ENCODE results near the gene DMBT1.
"Not testable (repeated sequence)": the region's sequence is repeated elsewhere in the genome, so short reads cannot be mapped to it uniquely, and the experiment has no call there.

The DMBT1 gene

GRCh38 chr10:122570920-122571319, 10.4 kb downstream of the DMBT1 start:
- no peak overlapping the region for H3K4me3 ChIP-seq (ENCODE audit: low read length)
- no peak for DNase-seq (ENCODE audit: low read depth, low spot score)

- H3K4me3 ChIP-seq (ENCODE audit: low read length): no peak overlapping the region
- DNase-seq (ENCODE audit: low read depth, low spot score): no peak
These were observed 11.3 kb downstream of the DMBT1 start for GRCh38 chr10:122571892-122572291.

GRCh38 chr10:122575776-122576175, 15.2 kb downstream of the DMBT1 start:
- DNase-seq (ENCODE audit: low read depth, low spot score): no peak
- H3K4me3 ChIP-seq (ENCODE audit: low read length): no peak overlapping the region

- no peak overlapping the region for H3K4me3 ChIP-seq (ENCODE audit: low read length)
- no peak for DNase-seq (ENCODE audit: low read depth, low spot score)
These were observed 15.7 kb downstream of the DMBT1 start for GRCh38 chr10:122576291-122576690.

DNA sequence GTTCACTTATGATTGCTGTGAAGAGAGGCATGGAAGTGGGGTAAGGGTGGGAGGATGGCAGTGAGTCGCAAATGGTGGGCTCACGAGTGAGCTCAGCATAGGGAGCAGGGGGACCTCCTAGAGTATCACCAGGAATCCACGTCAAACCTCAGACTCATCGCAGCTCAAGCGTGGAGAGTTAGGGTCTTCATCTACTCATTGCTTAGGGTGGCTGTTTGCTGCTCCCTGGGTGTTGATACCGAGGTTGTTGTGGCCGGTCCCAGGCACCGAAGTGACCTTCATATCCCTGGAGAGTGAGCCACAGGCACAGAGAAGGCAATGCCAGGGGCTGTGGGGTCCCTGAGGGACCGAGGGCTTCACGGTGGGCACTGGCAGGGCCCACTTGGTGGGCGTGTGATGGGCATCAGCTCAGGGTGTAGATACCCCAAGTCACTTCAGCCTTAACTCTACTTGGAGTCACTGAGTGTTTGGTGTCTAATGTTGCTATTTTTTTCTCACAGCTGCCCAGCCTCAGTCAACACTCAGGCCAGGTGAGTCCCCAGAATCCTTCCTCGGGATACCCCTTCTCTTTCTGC, 16.8 kb downstream of the DMBT1 start:
- H3K4me3 ChIP-seq (ENCODE audit: low read length): no peak overlapping the region
- DNase-seq (ENCODE audit: low read depth, low spot score): no peak

DNA sequence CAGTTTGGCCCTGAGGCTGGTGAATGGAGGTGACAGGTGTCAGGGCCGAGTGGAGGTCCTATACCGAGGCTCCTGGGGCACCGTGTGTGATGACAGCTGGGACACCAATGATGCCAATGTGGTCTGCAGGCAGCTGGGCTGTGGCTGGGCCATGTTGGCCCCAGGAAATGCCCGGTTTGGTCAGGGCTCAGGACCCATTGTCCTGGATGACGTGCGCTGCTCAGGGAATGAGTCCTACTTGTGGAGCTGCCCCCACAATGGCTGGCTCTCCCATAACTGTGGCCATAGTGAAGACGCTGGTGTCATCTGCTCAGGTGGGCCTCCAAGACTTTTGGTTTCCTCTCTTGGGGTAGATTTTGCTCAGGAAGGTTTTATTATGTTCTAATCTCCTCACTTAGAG, 25.5 kb downstream of the DMBT1 start:
- not testable (repeated sequence) for DNase-seq (ENCODE audit: low read depth, low spot score); H3K4me3 ChIP-seq (ENCODE audit: low read length)

- H3K4me3 ChIP-seq (ENCODE audit: low read length): no peak overlapping the region
- no peak for DNase-seq (ENCODE audit: low read depth, low spot score)
These were observed 26.7 kb downstream of the DMBT1 start for GRCh38 chr10:122587098-122587760.

DNA sequence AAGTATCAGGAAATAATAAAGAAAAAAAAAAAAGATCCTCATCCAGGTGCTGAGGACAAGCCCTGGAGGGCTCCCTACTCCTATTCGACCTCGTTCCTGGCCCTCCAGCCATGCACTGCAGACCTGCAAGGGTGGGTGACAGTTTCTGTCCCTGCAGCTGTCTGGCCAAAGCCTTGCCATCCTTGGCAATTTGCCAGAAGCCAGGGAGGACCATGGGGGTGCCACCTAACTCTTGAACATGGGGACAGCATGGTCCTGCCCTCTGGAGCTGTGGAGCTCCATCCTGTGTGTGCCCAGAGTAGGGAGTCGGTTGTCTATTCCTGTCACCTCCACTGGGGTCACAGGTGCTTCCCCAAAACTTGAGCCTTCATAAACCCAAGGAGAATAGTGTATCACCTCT, 27.8 kb downstream of the DMBT1 start:
- H3K4me3 ChIP-seq (ENCODE audit: low read length): no peak overlapping the region
- DNase-seq (ENCODE audit: low read depth, low spot score): no peak

- no peak for DNase-seq (ENCODE audit: low read depth, low spot score)
- H3K4me3 ChIP-seq (ENCODE audit: low read length): no peak overlapping the region
These were observed 29.6 kb downstream of the DMBT1 start for GRCh38 chr10:122590153-122590552.

DNA sequence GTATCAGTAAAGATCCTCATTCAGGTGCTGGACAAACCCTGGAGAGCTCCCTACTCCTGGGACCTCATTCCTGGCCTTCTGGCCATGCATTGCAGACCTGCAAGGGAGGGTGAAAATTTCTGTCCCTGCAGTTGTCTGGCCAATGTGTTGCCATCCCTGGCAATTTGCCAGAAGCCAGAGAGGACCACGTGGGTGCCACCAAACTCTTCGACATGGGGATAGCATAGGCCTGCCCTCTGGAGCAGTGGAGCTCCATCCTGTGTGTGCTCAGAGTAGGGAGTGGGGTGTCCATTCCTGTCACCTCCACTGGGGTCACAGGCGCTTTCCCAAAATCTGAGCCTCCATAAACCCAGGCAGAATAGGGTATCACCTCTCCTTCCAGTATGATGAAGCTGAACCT, 31.2 kb downstream of the DMBT1 start:
- DNase-seq (ENCODE audit: low read depth, low spot score): no peak
- H3K4me3 ChIP-seq (ENCODE audit: low read length): no peak overlapping the region

GRCh38 chr10:122592161-122592560, 31.6 kb downstream of the DMBT1 start:
- no peak for DNase-seq (ENCODE audit: low read depth, low spot score)
- no peak overlapping the region for H3K4me3 ChIP-seq (ENCODE audit: low read length)

DNA sequence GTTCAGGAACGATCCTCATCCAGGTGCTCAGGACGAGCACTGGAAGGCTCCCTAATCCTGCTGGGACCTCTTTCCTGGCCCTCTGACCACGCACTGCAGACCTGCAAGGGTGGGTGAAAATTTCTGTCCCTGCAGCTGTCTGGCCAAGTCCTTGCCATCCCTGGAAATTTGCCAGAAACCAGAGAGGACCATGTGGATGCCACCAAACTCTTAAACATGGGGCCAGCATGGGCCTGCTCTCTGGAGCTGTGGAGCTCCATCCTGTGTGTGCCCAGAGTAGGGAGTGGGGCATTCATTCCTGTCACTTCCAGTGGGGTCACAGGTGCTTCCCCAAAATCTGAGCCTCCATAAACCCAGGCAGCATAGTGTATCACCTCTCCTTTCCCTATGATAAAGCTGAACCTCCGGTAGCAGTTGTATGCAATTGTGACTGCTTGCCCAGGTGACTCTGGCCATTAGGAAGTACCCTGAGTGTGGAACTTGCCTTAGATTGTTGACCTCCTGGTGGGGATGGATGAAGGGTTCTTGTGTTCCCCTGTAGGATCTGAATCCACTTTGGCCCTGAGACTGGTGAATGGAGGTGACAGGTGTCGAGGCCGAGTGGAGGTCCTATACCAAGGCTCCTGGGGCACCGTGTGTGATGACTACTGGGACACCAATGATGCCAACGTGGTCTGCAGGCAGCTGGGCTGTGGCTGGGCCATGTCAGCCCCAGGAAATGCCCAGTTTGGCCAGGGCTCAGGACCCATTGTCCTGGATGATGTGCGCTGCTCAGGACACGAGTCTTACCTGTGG, 57.1 kb downstream of the DMBT1 start:
- H3K4me3 ChIP-seq (ENCODE audit: low read length): no peak overlapping the region
- no peak for DNase-seq (ENCODE audit: low read depth, low spot score)

- DNase-seq (ENCODE audit: low read depth, low spot score): no peak
- no peak overlapping the region for H3K4me3 ChIP-seq (ENCODE audit: low read length)
These were observed 58.1 kb downstream of the DMBT1 start for GRCh38 chr10:122618461-122619165.

DNA sequence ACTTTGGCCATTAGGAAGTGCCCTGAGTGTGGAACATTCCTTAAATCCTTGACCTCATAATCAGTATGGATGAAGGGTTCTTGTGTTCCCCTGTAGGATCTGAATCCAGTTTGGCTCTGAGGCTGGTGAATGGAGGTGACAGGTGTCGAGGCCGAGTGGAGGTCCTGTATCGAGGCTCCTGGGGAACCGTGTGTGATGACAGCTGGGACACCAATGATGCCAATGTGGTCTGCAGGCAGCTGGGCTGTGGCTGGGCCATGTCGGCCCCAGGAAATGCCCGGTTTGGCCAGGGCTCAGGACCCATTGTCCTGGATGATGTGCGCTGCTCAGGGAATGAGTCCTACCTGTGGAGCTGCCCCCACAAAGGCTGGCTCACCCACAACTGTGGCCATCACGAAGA, 60.4 kb downstream of the DMBT1 start:
- DNase-seq (ENCODE audit: low read depth, low spot score); H3K4me3 ChIP-seq (ENCODE audit: low read length): not testable (repeated sequence)

DNA sequence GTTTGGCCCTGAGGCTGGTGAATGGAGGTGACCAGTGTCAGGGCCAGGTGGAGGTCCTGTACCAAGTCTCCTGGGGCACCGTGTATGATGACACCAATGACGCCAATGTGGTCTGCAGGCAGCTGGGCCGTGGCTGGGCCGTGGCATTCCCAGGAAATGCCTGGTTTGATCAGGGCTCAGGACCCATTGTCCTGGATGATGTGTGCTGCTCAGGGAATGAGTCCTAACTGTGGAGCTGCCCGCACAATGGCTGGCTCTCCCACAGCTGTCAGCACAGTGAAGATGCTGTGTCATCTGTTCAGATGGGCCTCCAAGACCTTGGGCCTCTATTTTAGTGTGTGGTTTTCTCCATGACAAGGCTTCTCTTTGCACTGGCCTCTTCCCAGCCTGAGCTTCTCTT, 64.0 kb downstream of the DMBT1 start:
- H3K4me3 ChIP-seq (ENCODE audit: low read length): no peak overlapping the region
- DNase-seq (ENCODE audit: low read depth, low spot score): no peak

GRCh38 chr10:122630526-122630925, 70.0 kb downstream of the DMBT1 start:
- no peak for DNase-seq (ENCODE audit: low read depth, low spot score)
- no peak overlapping the region for H3K4me3 ChIP-seq (ENCODE audit: low read length)

GRCh38 chr10:122632031-122632430, 71.5 kb downstream of the DMBT1 start:
- no peak for DNase-seq (ENCODE audit: low read depth, low spot score)

DNA sequence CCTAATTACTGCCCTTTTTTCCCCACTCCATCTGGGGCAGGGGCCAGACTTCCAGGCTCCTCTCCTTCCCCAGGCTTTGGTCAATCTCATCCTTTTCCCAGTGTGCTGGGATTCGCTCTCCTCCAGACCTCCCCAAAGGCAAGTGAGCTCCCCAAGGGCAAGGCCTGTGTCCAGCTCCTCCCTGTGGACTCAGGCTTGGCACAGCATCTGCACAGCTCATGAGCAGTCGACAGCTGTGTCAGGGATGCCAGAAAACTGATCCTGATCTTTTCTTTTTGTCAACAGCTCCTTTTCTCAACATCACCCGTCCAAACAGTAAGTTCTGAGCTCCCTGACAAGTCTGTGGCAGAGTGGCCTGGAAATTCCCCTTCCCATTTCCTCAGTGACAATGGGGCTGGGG, 72.0 kb downstream of the DMBT1 start:
- no peak for DNase-seq (ENCODE audit: low read depth, low spot score)

More at GRCh38 chr10:122632031-122632430, 71.5 kb downstream of the DMBT1 start:
- no peak overlapping the region for H3K4me3 ChIP-seq (ENCODE audit: low read length)

DNA sequence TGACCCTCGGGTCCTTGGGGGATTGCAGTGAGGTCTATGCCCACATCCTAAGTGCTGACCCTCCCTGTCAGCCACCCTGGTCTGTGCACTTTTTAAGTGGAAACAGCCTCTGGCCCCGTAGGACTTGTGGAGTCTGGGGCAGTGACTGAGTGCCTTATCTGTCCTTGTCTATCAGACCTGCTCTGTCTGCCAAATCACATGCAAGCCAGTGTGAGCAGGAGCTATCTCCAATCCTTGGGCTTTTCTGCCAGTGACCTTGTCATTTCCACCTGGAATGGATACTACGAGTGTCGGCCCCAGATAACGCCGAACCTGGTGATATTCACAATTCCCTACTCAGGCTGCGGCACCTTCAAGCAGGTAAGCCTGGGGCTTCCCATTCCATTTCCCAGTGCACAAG, 76.4 kb downstream of the DMBT1 start:
- no peak overlapping the region for H3K4me3 ChIP-seq (ENCODE audit: low read length)
- DNase-seq (ENCODE audit: low read depth, low spot score): no peak

More for the DNA sequence above, 72.0 kb downstream of the DMBT1 start:
- no peak overlapping the region for H3K4me3 ChIP-seq (ENCODE audit: low read length)

DNA sequence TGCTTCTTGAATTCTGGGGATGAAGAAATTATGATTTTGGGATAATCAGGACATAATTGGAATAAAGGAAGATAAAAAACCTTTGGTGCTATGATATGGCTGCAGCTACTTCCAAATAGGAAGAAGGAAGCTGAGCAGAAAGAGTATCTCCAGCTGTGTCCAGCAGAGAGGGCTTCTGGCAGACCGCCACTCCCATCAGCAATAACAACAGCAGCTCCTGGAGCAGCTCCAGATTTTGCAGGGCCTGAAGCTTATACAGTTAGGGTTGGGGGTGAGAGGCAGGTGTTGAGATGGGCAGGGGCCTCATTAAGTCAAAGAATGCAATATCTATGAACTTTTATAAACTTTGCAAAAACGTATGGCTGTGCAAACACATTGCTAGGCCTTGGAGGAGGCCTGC, 76.8 kb downstream of the DMBT1 start:
- no peak overlapping the region for H3K4me3 ChIP-seq (ENCODE audit: low read length)
- no peak for DNase-seq (ENCODE audit: low read depth, low spot score)
